Activated naive CD4-positive, alpha-beta T cell treated with anti-CD3 and anti-CD28 coated beads, Interleukin-2, amount 10 ng/mL, durations not matched to agents 7 days and 5 days (primary cell): ENCODE results near the gene KCTD15.

Experiments used
- CTCF ChIA-PET: fragments of 350-600 bp; sonication (Branson Sonifier 250); formaldehyde crosslinking; loops from one replicate; lab custom pipeline; 2021; ENCODE audit warnings: antibody characterized with exemption; lab: Charles Lee
- DNase-seq: peaks from one replicate; pipeline ENCODE4 v3.0.0-alpha.2; 2020
- H3K27ac Mint-ChIP-seq: one replicate; pipeline ENCODE4 v1.8.0; 2021; ENCODE audit warnings: mild to moderate bottlenecking, moderate library complexity, mixed read lengths
- H3K27me3 Mint-ChIP-seq: one replicate; pipeline ENCODE4 v1.8.0; 2021; ENCODE audit warnings: mild to moderate bottlenecking, mixed read lengths
- H3K36me3 Mint-ChIP-seq: one replicate; pipeline ENCODE4 v1.8.0; 2021; ENCODE audit warnings: mixed read lengths
- H3K4me1 Mint-ChIP-seq: one replicate; pipeline ENCODE4 v1.8.0; 2021; ENCODE audit warnings: mixed read lengths
- H3K4me3 Mint-ChIP-seq: one replicate; pipeline ENCODE4 v1.8.0; 2021; ENCODE audit warnings: mild to moderate bottlenecking, moderate library complexity, mixed read lengths
- H3K9me3 Mint-ChIP-seq: one replicate; pipeline ENCODE4 v1.8.0; 2021; ENCODE audit warnings: mixed read lengths

Gene KCTD15

GRCh38 chr19:33819506-33819879 lies 22.8 kb downstream of the KCTD15 start:
- Mint-ChIP-seq H3K27ac (peak overlapping the region; percentile 68), H3K9me3 (no peaks in the 10 kb centered on the region), H3K36me3 (no peaks in the 10 kb centered on the region), H3K4me1 (peaks cover 40% of the 10 kb centered on the region), H3K4me3 (peak overlapping the region; percentile 48), H3K27me3 (peaks cover 50% of the 10 kb centered on the region)
- no peak for DNase-seq
- CTCF ChIA-PET: interaction anchor here (1.1 to 3.6 kb wide), 4 partner anchors 14 to 277 kb away, joined by 6 to 12 read pairs (median 6); partner anchors contain the start of gene KCTD15

- Mint-ChIP-seq H3K9me3 (no peaks in the 10 kb centered on the region), H3K27me3 (peaks cover 50% of the 10 kb centered on the region), H3K4me1 (peaks cover 40% of the 10 kb centered on the region), H3K36me3 (no peaks in the 10 kb centered on the region), H3K27ac (peak overlapping the region; percentile 84), H3K4me3 (peak overlapping the region; percentile 75)
- DNase-seq: peak; percentile 83
- CTCF ChIA-PET: interaction anchor here (1.1 to 3.6 kb wide), 5 partner anchors 15 to 276 kb away, joined by 4 to 12 read pairs (median 6); partner anchors contain the start of gene KCTD15
These were observed 23.5 kb downstream of the KCTD15 start for GRCh38 chr19:33819880-33820781.

- Mint-ChIP-seq H3K4me1 (peaks cover 40% of the 10 kb centered on the region), H3K9me3 (no peaks in the 10 kb centered on the region), H3K27ac (no peak overlapping the region), H3K36me3 (no peaks in the 10 kb centered on the region), H3K27me3 (peaks cover 50% of the 10 kb centered on the region), H3K4me3 (no peak overlapping the region)
- CTCF ChIA-PET: interaction anchor here (1.1 kb wide), 1 partner anchor 27 kb away, joined by 3 read pairs; no protein-coding TSS in a partner anchor
- no peak for DNase-seq
These were observed 25.2 kb downstream of the KCTD15 start for GRCh38 chr19:33821871-33822270.

- peaks cover 36% of the 10 kb centered on the region for H3K4me1 Mint-ChIP-seq
- no peak overlapping the region for H3K4me3 Mint-ChIP-seq
- no peak for DNase-seq
- H3K27me3 Mint-ChIP-seq: peaks cover 49% of the 10 kb centered on the region
- CTCF ChIA-PET: no interaction called here
- no peak overlapping the region for H3K27ac Mint-ChIP-seq
- H3K36me3 Mint-ChIP-seq: no peaks in the 10 kb centered on the region
- H3K9me3 Mint-ChIP-seq: no peaks in the 10 kb centered on the region
These were observed 26.7 kb downstream of the KCTD15 start for GRCh38 chr19:33823341-33823740.

GRCh38 chr19:33825556-33825955 lies 28.9 kb downstream of the KCTD15 start:
- Mint-ChIP-seq H3K4me3 (no peak overlapping the region), H3K9me3 (no peaks in the 10 kb centered on the region), H3K27ac (no peak overlapping the region), H3K27me3 (peaks cover 41% of the 10 kb centered on the region), H3K4me1 (peaks cover 20% of the 10 kb centered on the region), H3K36me3 (no peaks in the 10 kb centered on the region)
- no peak for DNase-seq
- CTCF ChIA-PET: no interaction called here

- CTCF ChIA-PET: no interaction called here
- no peaks in the 10 kb centered on the region for H3K36me3 Mint-ChIP-seq
- H3K9me3 Mint-ChIP-seq: no peaks in the 10 kb centered on the region
- H3K27me3 Mint-ChIP-seq: peaks cover 32% of the 10 kb centered on the region
- H3K4me1 Mint-ChIP-seq: peaks cover 12% of the 10 kb centered on the region
- no peak overlapping the region for H3K27ac Mint-ChIP-seq
- H3K4me3 Mint-ChIP-seq: no peak overlapping the region
- no peak for DNase-seq
These were observed 29.9 kb downstream of the KCTD15 start for GRCh38 chr19:33826521-33826920.

- H3K9me3 Mint-ChIP-seq: no peaks in the 10 kb centered on the region
- H3K27ac Mint-ChIP-seq: no peak overlapping the region
- H3K4me1 Mint-ChIP-seq: no peaks in the 10 kb centered on the region
- H3K4me3 Mint-ChIP-seq: no peak overlapping the region
- H3K27me3 Mint-ChIP-seq: peaks cover 25% of the 10 kb centered on the region
- CTCF ChIA-PET: interaction anchor here (1.9 kb wide), 1 partner anchor 51 kb away, joined by 4 read pairs; no protein-coding TSS in a partner anchor
- no peaks in the 10 kb centered on the region for H3K36me3 Mint-ChIP-seq
- DNase-seq: no peak
These were observed 31.8 kb downstream of the KCTD15 start for GRCh38 chr19:33828266-33829075.

- no peak for DNase-seq
- Mint-ChIP-seq H3K27ac (no peak overlapping the region), H3K9me3 (no peaks in the 10 kb centered on the region), H3K36me3 (no peaks in the 10 kb centered on the region), H3K27me3 (peaks cover 24% of the 10 kb centered on the region), H3K4me3 (no peak overlapping the region), H3K4me1 (no peaks in the 10 kb centered on the region)
- CTCF ChIA-PET: interaction anchor here (1.9 kb wide), 1 partner anchor 53 kb away, joined by 4 read pairs; no protein-coding TSS in a partner anchor
These were observed 33.6 kb downstream of the KCTD15 start for GRCh38 chr19:33830264-33830663.

GRCh38 chr19:33831825-33832224 lies 35.2 kb downstream of the KCTD15 start:
- Mint-ChIP-seq H3K27me3 (peaks cover 23% of the 10 kb centered on the region), H3K27ac (no peak overlapping the region), H3K4me1 (no peaks in the 10 kb centered on the region), H3K4me3 (no peak overlapping the region), H3K36me3 (no peaks in the 10 kb centered on the region), H3K9me3 (no peaks in the 10 kb centered on the region)
- CTCF ChIA-PET: interaction anchor here (1.0 kb wide), 1 partner anchor 54 kb away, joined by 3 read pairs; no protein-coding TSS in a partner anchor
- no peak for DNase-seq

- H3K27me3 Mint-ChIP-seq: peaks cover 23% of the 10 kb centered on the region
- H3K4me1 Mint-ChIP-seq: no peaks in the 10 kb centered on the region
- H3K27ac Mint-ChIP-seq: no peak overlapping the region
- CTCF ChIA-PET: interaction anchor here (1.0 kb wide), 1 partner anchor 55 kb away, joined by 3 read pairs; no protein-coding TSS in a partner anchor
- no peaks in the 10 kb centered on the region for H3K36me3 Mint-ChIP-seq
- no peak for DNase-seq
- H3K9me3 Mint-ChIP-seq: no peaks in the 10 kb centered on the region
- H3K4me3 Mint-ChIP-seq: no peak overlapping the region
These were observed 36.0 kb downstream of the KCTD15 start for GRCh38 chr19:33832633-33833032.

GRCh38 chr19:33840382-33840781 lies 43.7 kb downstream of the KCTD15 start:
- Mint-ChIP-seq H3K27ac (no peak overlapping the region), H3K4me3 (no peak overlapping the region), H3K36me3 (no peaks in the 10 kb centered on the region), H3K27me3 (peaks cover 26% of the 10 kb centered on the region), H3K9me3 (peaks cover 2% of the 10 kb centered on the region), H3K4me1 (no peaks in the 10 kb centered on the region)
- DNase-seq: no peak
- CTCF ChIA-PET: no interaction called here

- H3K9me3 Mint-ChIP-seq: peaks cover 2% of the 10 kb centered on the region
- H3K27ac Mint-ChIP-seq: no peak overlapping the region
- peaks cover 23% of the 10 kb centered on the region for H3K27me3 Mint-ChIP-seq
- no peaks in the 10 kb centered on the region for H3K36me3 Mint-ChIP-seq
- H3K4me3 Mint-ChIP-seq: no peak overlapping the region
- no peaks in the 10 kb centered on the region for H3K4me1 Mint-ChIP-seq
- CTCF ChIA-PET: no interaction called here
- DNase-seq: no peak
These were observed 44.1 kb downstream of the KCTD15 start for GRCh38 chr19:33840783-33841182.

GRCh38 chr19:33841685-33842084 lies 45.0 kb downstream of the KCTD15 start:
- Mint-ChIP-seq H3K4me1 (no peaks in the 10 kb centered on the region), H3K27me3 (peaks cover 23% of the 10 kb centered on the region)
- no peak for DNase-seq

GRCh38 chr19:33844478-33844877 lies 47.8 kb downstream of the KCTD15 start:
- peaks cover 23% of the 10 kb centered on the region for H3K27me3 Mint-ChIP-seq
- no peak for DNase-seq
- H3K4me3 Mint-ChIP-seq: no peak overlapping the region
- H3K9me3 Mint-ChIP-seq: peaks cover 2% of the 10 kb centered on the region
- H3K36me3 Mint-ChIP-seq: no peaks in the 10 kb centered on the region
- CTCF ChIA-PET: no interaction called here
- H3K27ac Mint-ChIP-seq: no peak overlapping the region
- no peaks in the 10 kb centered on the region for H3K4me1 Mint-ChIP-seq

More at GRCh38 chr19:33841685-33842084, 45.0 kb downstream of the KCTD15 start:
- H3K9me3 Mint-ChIP-seq: peaks cover 2% of the 10 kb centered on the region
- CTCF ChIA-PET: no interaction called here
- no peak overlapping the region for H3K27ac Mint-ChIP-seq
- H3K36me3 Mint-ChIP-seq: no peaks in the 10 kb centered on the region
- no peak overlapping the region for H3K4me3 Mint-ChIP-seq
